DOHH2 (cell line): ENCODE data around the gene ATAT1.

Experiments
- EZH2phosphoT487 ChIP-seq: fragments of 200-600 bp; sonication (generic); IDR thresholded peaks from 2 replicates; pipeline ENCODE4 v1.6.1; 2017; ENCODE audit warnings: borderline replicate concordance, mild to moderate bottlenecking, antibody characterized with exemption, low read length, moderate library complexity, mixed read lengths
- TF ChIP-seq, protein P1 (sequence below): fragments of 200-600 bp; sonication (generic); IDR thresholded peaks from one replicate; pipeline ENCODE4 v1.5.1; 2014; ENCODE audit warnings: antibody characterized with exemption, mild to moderate bottlenecking, low read depth, low read length; ENCODE audit not compliant: poor library complexity, severe bottlenecking

DNA sequence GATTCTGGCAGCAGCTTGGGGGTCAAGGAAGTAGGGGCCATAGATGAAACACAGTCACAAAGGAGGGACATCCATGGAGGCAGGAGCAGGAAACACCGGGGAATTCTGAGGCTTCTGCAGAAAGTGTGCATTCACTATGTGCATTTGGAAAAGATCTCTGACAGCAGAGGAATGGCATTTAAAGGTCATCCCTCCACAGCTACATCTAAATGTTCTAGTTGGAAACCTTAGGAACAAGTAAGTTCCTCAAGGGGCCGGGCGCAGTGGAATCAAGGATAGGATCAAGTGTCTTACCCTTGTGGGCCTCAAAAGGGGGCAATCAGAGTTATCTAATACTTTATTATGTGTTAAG is 29.0 kb downstream of the ATAT1 start:
- TF ChIP-seq, protein P1, sequence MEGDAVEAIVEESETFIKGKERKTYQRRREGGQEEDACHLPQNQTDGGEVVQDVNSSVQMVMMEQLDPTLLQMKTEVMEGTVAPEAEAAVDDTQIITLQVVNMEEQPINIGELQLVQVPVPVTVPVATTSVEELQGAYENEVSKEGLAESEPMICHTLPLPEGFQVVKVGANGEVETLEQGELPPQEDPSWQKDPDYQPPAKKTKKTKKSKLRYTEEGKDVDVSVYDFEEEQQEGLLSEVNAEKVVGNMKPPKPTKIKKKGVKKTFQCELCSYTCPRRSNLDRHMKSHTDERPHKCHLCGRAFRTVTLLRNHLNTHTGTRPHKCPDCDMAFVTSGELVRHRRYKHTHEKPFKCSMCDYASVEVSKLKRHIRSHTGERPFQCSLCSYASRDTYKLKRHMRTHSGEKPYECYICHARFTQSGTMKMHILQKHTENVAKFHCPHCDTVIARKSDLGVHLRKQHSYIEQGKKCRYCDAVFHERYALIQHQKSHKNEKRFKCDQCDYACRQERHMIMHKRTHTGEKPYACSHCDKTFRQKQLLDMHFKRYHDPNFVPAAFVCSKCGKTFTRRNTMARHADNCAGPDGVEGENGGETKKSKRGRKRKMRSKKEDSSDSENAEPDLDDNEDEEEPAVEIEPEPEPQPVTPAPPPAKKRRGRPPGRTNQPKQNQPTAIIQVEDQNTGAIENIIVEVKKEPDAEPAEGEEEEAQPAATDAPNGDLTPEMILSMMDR = no peak
- no peak for TF ChIP-seq EZH2phosphoT487
